Caco-2 (cell line): ENCODE measurements around the gene CXCR5. TPM values are rescaled to one million over a fixed set of nuclear protein-coding genes. Genes with fewer than 3 reads are reported as not detected.

Source experiments
- BruUV-seq: library from RNA; stranded (reverse); fragments of 400-500 nt; replicated peaks from 2 replicates; lab custom pipeline; 2021; lab: Mats Ljungman, UMichigan
- CTCF ChIA-PET: fragments of 300-600 bp; sonication (Branson Sonifier 250); formaldehyde crosslinking; loops from one replicate; lab custom pipeline; 2022; ENCODE audit warnings: antibody characterized with exemption; lab: Charles Lee
- POLR2A ChIA-PET: fragments of 300-600 bp; sonication (Branson Sonifier 250); formaldehyde crosslinking; loops from one replicate; lab custom pipeline; 2022; ENCODE audit warnings: antibody characterized with exemption; lab: Charles Lee
- DNase-seq, 2 experiments: peaks; one replicate each; pipeline versions ENCODE4 v3.0.0 to v3.0.0-alpha.2; 2020 to 2022
- H3K27me3 ChIP-seq: replicated peaks from 2 replicates; pipeline ENCODE4 v1.6.0; 2011; ENCODE audit warnings: low read length; ENCODE audit not compliant: control insufficient read depth, insufficient read depth
- H3K36me3 ChIP-seq: 2 replicates; pipeline ENCODE4 v1.5.1; 2011; ENCODE audit warnings: low read length; ENCODE audit not compliant: control insufficient read depth, insufficient read depth
- H3K4me1 ChIP-seq: fragments of 250-450 bp; sonication (Bioruptor Pico); 2 replicates; pipeline ENCODE4 v1.5.1; 2020; ENCODE audit warnings: mild to moderate bottlenecking
- H3K4me3 ChIP-seq: 2 replicates; pipeline ENCODE4 v1.5.1; 2011; ENCODE audit warnings: low read depth, mild to moderate bottlenecking, control low read depth, low read length
- H3K9me3 ChIP-seq: fragments of 250-450 bp; sonication (Bioruptor Pico); 2 replicates; pipeline ENCODE4 v1.5.1; 2020; ENCODE audit warnings: mild to moderate bottlenecking, moderate library complexity
- H3K27ac Mint-ChIP-seq: one replicate; pipeline ENCODE4 v1.8.0; 2022; ENCODE audit warnings: mixed read lengths; ENCODE audit not compliant: unreplicated experiment
- H3K27me3 Mint-ChIP-seq: one replicate; pipeline ENCODE4 v1.8.0; 2022; ENCODE audit warnings: mixed read lengths; ENCODE audit not compliant: insufficient read depth, unreplicated experiment
- H3K36me3 Mint-ChIP-seq: one replicate; pipeline ENCODE4 v1.8.0; 2022; ENCODE audit warnings: mild to moderate bottlenecking, mixed read lengths; ENCODE audit not compliant: insufficient read depth, unreplicated experiment
- H3K4me1 Mint-ChIP-seq: one replicate; pipeline ENCODE4 v1.8.0; 2022; ENCODE audit warnings: low read depth, mixed read lengths; ENCODE audit not compliant: unreplicated experiment
- H3K4me3 Mint-ChIP-seq: one replicate; pipeline ENCODE4 v1.8.0; 2022; ENCODE audit warnings: mild to moderate bottlenecking, moderate library complexity, mixed read lengths; ENCODE audit not compliant: unreplicated experiment
- H3K9me3 Mint-ChIP-seq: one replicate; pipeline ENCODE4 v1.8.0; 2022; ENCODE audit warnings: mixed read lengths; ENCODE audit not compliant: unreplicated experiment
- CTCF ChIP-seq, 2 experiments: fragments of 200-600 bp in 1 of 2; IDR thresholded peaks; 1 replicate in 1 of 2; 2 replicates in 1 of 2; pipeline versions ENCODE4 v1.5.1 to v1.8.0; 2011 to 2022; ENCODE audit warnings: antibody characterized with exemption in 1 of 2, control low read depth in 1 of 2, inconsistent platforms in 1 of 2, low read depth in 1 of 2, low read length in 1 of 2, mild to moderate bottlenecking in 1 of 2, moderate library complexity in 1 of 2; ENCODE audit not compliant: insufficient read depth in 1 of 2, severe bottlenecking in 1 of 2, unreplicated experiment in 1 of 2
- intact Hi-C: fragments of 100-400 bp; cut with micrococcal nuclease; formaldehyde crosslinking; loops from one replicate; pipeline ENCODE4 v1.10.0; 2022; ENCODE audit not compliant: unreplicated experiment
- total RNA-seq: library from RNA; stranded (reverse); gene quantifications from 2 replicates; pipeline ENCODE4 v1.2.3, GENCODE V29; 2022

The CXCR5 gene
- total RNA-seq, 1 experiment from 2014 or later, result not detected

- peak; percentile 98 for TF ChIP-seq CTCF (IDR thresholded peaks at IDR 0.05; ENCODE audit: insufficient read depth in 1 of 2, low read depth in 1 of 2, low read length in 1 of 2, severe bottlenecking in 1 of 2, unreplicated experiment in 1 of 2)
- no peaks in the 10 kb centered on the region for H3K27me3 Mint-ChIP-seq
- intact Hi-C loops, result loop anchor here (1.0 kb wide), 2 partner anchors 21 to 28 kb away; partner anchors contain the start of gene UPK2
- Histone ChIP-seq H3K4me1 (peaks cover 27% of the 10 kb centered on the region), H3K4me3 (peak overlapping the region; percentile 64), H3K27me3 (no peaks in the 10 kb centered on the region), H3K36me3 (no peaks in the 10 kb centered on the region), H3K9me3 (no peaks in the 10 kb centered on the region)
- POLR2A ChIA-PET, result interaction anchor here (1.4 to 4.3 kb wide), 3 partner anchors 11 to 25 kb away, joined by 6 to 171 read pairs (median 9); no protein-coding TSS in a partner anchor
- CTCF ChIA-PET, result interaction anchor here (0.6 to 4.9 kb wide), 14 partner anchors 12 to 307 kb away, joined by 3 to 170 read pairs (median 4); partner anchors contain the start of genes DDX6, TRAPPC4 and UPK2
- H3K27ac Mint-ChIP-seq, result peak overlapping the region; percentile 84
- H3K4me1 Mint-ChIP-seq, result peaks cover 28% of the 10 kb centered on the region
- H3K9me3 Mint-ChIP-seq, result no peaks in the 10 kb centered on the region
- H3K4me3 Mint-ChIP-seq, result peak overlapping the region; percentile 79
- DNase-seq, result peak; percentile 97 to 99
- H3K36me3 Mint-ChIP-seq, result peaks cover 33% of the 10 kb centered on the region
- no TSS peak for BruUV-seq
These were observed 44.6 kb downstream of the CXCR5 start for GRCh38 chr11:118928101-118928869.

GRCh38 chr11:118928870-118929500 lies 45.3 kb downstream of the CXCR5 start:
- Histone ChIP-seq H3K27me3 (no peaks in the 10 kb centered on the region), H3K9me3 (no peaks in the 10 kb centered on the region), H3K4me3 (peak overlapping the region; percentile 64), H3K36me3 (no peaks in the 10 kb centered on the region), H3K4me1 (peaks cover 20% of the 10 kb centered on the region)
- H3K27me3 Mint-ChIP-seq, result no peaks in the 10 kb centered on the region
- BruUV-seq, result TSS peak; percentile 11
- ChIA-PET POLR2A (interaction anchor here (1.3 to 4.3 kb wide), 4 partner anchors 12 to 138 kb away, joined by 6 to 171 read pairs (median 10); partner anchors contain the start of gene DDX6), CTCF (interaction anchor here (0.7 to 4.9 kb wide), 12 partner anchors 8 to 308 kb away, joined by 3 to 170 read pairs (median 6); partner anchors contain the start of genes DDX6 and TRAPPC4)
- H3K4me1 Mint-ChIP-seq, result peaks cover 23% of the 10 kb centered on the region
- H3K36me3 Mint-ChIP-seq, result peaks cover 28% of the 10 kb centered on the region
- no peaks in the 10 kb centered on the region for H3K9me3 Mint-ChIP-seq
- peak overlapping the region; percentile 79 for H3K4me3 Mint-ChIP-seq
- intact Hi-C loops, result loop anchor here (1.0 kb wide), 3 partner anchors 22 to 139 kb away; partner anchors contain the start of gene UPK2
- peak in 1 of 2 experiments; percentile 0 for TF ChIP-seq CTCF (IDR thresholded peaks at IDR 0.05; ENCODE audit: insufficient read depth in 1 of 2, low read depth in 1 of 2, low read length in 1 of 2, severe bottlenecking in 1 of 2, unreplicated experiment in 1 of 2)
- peak; percentile 81 to 86 for DNase-seq
- H3K27ac Mint-ChIP-seq, result peak overlapping the region; percentile 84
